Thymus (tissue), 11 donors: Measurements from ENCODE around the gene SH3PXD2A. TPM values are rescaled to one million over a fixed set of nuclear protein-coding genes. Genes with fewer than 3 reads are reported as not detected.

Experiments
- DNase-seq, 9 donors: peaks; one replicate each; pipeline ENCODE4 v3.0.0-alpha.2; 2013; ENCODE audit warnings: low spot score in 9 of 9, low read depth in 6 of 9, missing footprints in 1 of 9
- H3K27ac ChIP-seq, 2 donors: one replicate each; pipeline ENCODE4 v1.5.1; 2013; ENCODE audit warnings: control low read depth in 1 of 2, low read depth in 1 of 2, low read length in 1 of 2, mild to moderate bottlenecking in 1 of 2, moderate library complexity in 1 of 2
- H3K27me3 ChIP-seq, 2 donors: one replicate each; pipeline ENCODE4 v1.5.1; 2013; ENCODE audit warnings: low read length in 1 of 2; ENCODE audit not compliant: control insufficient read depth in 2 of 2, insufficient read depth in 1 of 2
- H3K36me3 ChIP-seq, 2 donors: one replicate each; pipeline ENCODE4 v1.5.1; 2013; ENCODE audit warnings: low read length in 1 of 2, mild to moderate bottlenecking in 1 of 2, moderate library complexity in 1 of 2; ENCODE audit not compliant: control insufficient read depth in 2 of 2, insufficient read depth in 2 of 2
- H3K4me1 ChIP-seq, 2 donors: one replicate each; pipeline ENCODE4 v1.5.1; 2013; ENCODE audit warnings: low read length in 2 of 2; ENCODE audit not compliant: control insufficient read depth in 2 of 2, insufficient read depth in 2 of 2
- H3K4me3 ChIP-seq, 2 donors: one replicate each; pipeline ENCODE4 v1.5.1; 2013; ENCODE audit warnings: low read length in 2 of 2, control low read depth in 1 of 2, mild to moderate bottlenecking in 1 of 2
- H3K9me3 ChIP-seq, 2 donors: one replicate each; pipeline ENCODE4 v1.5.1; 2013; ENCODE audit warnings: low read length in 1 of 2, mild to moderate bottlenecking in 1 of 2; ENCODE audit not compliant: control insufficient read depth in 2 of 2, insufficient read depth in 1 of 2
- WGBS: extraction: QIAGEN DNeasy Blood & Tissue Kit; methylation state at CpG from one replicate; pipeline ENCODE4 v1.1.7; 2013; 5-methylcytosine and 5-hydroxymethylcytosine counted together
- polyA plus RNA-seq: library from polyadenylated mRNA; stranded (reverse); fragments of 200-250 nt; gene quantifications from one replicate; pipeline ENCODE4 v1.2.3, GENCODE V29; 2013
- total RNA-seq: library from RNA; stranded (reverse); fragments of 120-200 nt; gene quantifications from one replicate; pipeline ENCODE4 v1.2.4, GENCODE V29; 2013
- donor health status: healthy.

Gene SH3PXD2A
- total and polyA plus RNA-seq, 2 donors, result 3.8 to 9.5 TPM

DNA sequence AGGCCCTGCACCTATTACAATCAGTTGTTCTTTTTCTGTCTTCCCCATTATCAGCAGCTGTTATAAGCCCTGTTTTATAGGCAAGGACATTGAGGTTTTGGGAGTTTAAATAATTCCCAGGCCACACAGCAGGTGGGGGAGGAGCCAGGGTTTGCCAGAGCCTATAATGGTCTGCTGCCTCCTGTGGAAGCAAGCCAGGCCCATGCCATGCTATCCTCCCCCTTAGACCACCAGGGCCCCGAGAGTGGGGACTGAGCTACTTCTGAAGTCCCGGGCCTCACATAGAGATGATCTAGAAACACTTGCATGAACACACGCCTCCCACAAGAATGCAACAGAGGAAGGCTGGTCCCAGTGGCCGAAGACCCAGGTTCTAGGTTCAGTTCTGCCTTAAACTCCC is 141.7 kb downstream of the SH3PXD2A start:
- H3K4me1 ChIP-seq, result no peaks in the 10 kb centered on the region
- H3K36me3 ChIP-seq, result no peaks in the 10 kb centered on the region
- DNase-seq, result no peak
- 97% methylated on average over 4 of the region's 4 CpGs for WGBS
- H3K9me3 ChIP-seq, result no peaks in the 10 kb centered on the region
- no peak overlapping the region for H3K4me3 ChIP-seq
- no peak overlapping the region for H3K27ac ChIP-seq
- no peaks in the 10 kb centered on the region for H3K27me3 ChIP-seq

DNA sequence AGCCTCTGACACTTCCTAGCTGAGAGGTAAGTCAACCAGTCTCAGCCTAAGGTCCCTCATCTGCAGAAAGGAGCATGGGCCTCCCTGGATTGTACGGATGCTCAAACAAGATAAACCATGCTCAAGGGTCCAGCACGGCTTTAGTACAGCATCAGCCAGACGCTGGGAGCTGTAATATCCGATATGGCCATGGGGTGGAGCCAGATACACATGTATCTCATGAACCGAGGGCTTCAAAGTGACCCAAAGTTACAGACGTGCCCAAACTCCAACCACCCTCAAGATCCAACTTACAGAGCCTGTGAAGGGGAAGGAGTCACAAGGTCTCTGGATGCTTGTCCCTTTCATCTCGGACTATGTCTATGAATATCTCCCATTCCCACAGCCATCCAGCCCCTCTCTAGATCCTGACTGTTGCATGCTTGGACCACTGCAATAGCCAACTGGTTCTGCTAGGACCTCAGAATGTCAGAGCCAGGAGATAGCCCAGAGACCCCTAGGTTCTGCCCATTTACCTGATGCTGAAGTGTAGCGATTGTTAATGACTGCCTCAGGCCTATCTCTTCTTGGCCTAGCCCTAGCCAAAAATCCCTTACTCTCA is 142.4 kb downstream of the SH3PXD2A start:
- Histone ChIP-seq H3K27ac (no peak overlapping the region), H3K4me1 (no peaks in the 10 kb centered on the region), H3K9me3 (no peaks in the 10 kb centered on the region), H3K36me3 (no peaks in the 10 kb centered on the region), H3K27me3 (no peaks in the 10 kb centered on the region), H3K4me3 (no peak overlapping the region)
- WGBS, result 24% methylated on average over 8 of the region's 8 CpGs
- DNase-seq, result peak; percentile 29 to 82 (median 66)

DNA sequence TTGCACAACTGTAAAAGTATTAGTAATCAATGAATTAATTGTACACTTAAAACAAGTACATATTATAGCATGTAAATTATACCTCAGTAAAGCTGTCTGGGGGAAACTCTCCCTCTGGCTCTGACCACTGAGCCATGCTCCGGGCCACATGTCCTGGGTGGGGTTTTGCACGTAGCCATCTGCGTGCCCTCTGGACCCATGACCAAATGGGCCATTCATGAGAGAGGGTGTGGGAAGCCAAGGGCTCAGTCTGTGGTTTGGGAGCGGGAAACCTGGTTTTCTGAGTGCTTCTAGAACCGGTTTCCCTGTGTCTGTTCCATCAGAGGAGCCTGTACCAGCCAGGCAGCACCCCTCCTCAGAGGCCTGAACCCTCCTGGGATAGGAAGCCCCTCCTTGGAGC is 143.2 kb downstream of the SH3PXD2A start:
- H3K4me1 ChIP-seq, result no peaks in the 10 kb centered on the region
- no peaks in the 10 kb centered on the region for H3K9me3 ChIP-seq
- H3K27ac ChIP-seq, result no peak overlapping the region
- H3K27me3 ChIP-seq, result no peaks in the 10 kb centered on the region
- H3K36me3 ChIP-seq, result no peaks in the 10 kb centered on the region
- no peak overlapping the region for H3K4me3 ChIP-seq
- DNase-seq, result no peak
- 88% methylated on average over 5 of the region's 5 CpGs for WGBS

DNA sequence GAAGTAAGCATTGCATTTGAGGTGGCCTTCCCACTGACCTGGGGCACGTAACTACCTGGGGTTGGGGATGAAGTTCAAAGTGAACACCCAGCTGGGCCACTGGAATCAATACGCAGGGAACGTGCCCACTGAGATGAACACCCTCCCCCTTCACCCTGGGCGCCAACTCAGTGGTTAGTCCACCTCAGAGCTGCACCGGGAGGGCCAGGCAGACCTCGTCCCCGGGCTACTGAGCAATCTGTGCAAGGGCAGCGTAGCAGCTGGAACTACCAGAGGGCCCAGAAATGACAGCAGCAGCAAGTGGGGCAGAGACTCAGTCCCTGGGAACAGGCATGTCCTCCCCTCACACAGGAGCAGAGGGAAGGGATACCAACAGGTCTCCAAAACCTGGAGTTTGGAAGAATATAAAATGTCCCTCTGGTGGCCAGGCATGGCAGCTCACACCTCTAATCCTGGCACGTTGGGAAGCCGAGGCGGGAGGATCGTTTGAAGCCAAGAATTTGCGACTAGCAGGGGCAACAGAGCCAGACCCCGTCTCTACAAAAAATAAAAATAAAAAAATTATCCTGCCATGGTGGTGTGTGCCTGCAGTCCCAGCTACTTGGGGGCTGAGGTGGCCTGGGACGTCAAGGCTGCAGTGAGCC is 143.9 kb downstream of the SH3PXD2A start:
- WGBS, result 93% methylated on average over 15 of the region's 15 CpGs

DNA sequence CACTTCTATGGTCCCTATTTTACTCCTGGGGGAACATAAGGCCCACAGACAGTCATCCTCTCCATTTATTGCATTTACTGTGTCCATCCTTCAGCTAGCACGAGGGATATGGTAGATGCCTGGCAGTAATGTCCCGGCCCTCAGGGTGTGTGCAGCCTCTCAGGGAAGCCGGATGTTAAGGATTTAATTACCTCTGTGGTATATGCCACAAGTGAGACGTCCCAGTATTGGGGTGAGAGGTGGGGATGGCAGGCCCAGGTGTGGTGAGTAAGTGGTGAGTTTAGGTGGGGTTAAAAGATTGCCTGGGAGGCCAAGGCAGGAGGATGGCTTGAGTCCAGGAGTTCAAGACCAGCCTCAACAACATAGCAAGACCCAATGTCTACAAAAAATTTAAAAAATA is 144.9 kb downstream of the SH3PXD2A start:
- WGBS, result 90% methylated on average over 4 of the region's 4 CpGs
- no peak overlapping the region for H3K27ac ChIP-seq
- no peaks in the 10 kb centered on the region for H3K36me3 ChIP-seq

More for the DNA sequence above, 143.9 kb downstream of the SH3PXD2A start:
- Histone ChIP-seq H3K9me3 (no peaks in the 10 kb centered on the region), H3K27ac (no peak overlapping the region), H3K4me1 (no peaks in the 10 kb centered on the region), H3K4me3 (no peak overlapping the region), H3K27me3 (no peaks in the 10 kb centered on the region), H3K36me3 (no peaks in the 10 kb centered on the region)
- DNase-seq, result no peak

DNA sequence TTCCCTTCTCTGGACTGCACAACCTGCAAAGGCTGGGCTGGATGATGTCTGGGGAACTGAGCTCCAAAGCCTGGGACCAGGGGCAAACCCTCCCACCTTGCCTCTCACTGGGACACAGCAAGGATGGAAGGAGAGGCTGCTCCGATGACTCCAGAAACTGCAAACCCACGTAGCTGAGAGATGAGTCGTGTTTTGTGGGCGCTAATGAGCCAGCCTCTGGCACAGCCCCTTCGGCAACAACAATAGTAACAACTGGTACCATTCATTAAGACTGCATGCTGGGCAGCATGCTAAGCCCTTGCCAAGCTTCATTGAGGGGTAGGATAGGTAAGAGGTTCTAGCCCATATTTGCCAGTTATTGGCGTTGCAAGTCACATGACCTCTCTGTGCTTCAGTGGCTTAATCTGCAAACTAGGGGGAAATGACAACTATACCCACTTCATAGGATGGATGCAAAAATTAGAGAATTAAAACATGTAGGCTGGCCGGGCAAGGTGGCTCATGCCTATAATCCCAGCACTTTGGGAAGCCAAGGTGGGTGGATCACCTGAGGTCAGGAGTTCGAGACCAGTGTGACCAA is 145.9 kb downstream of the SH3PXD2A start:
- WGBS, result 87% methylated on average over 8 of the region's 8 CpGs
- no peaks in the 10 kb centered on the region for H3K27me3 ChIP-seq
- no peaks in the 10 kb centered on the region for H3K9me3 ChIP-seq
- no peak for DNase-seq
- H3K27ac ChIP-seq, result no peak overlapping the region
- H3K4me3 ChIP-seq, result no peak overlapping the region
- H3K4me1 ChIP-seq, result no peaks in the 10 kb centered on the region
- no peaks in the 10 kb centered on the region for H3K36me3 ChIP-seq

More for the DNA sequence above, 144.9 kb downstream of the SH3PXD2A start:
- H3K9me3 ChIP-seq, result no peaks in the 10 kb centered on the region
- DNase-seq, result no peak
- H3K4me3 ChIP-seq, result no peak overlapping the region
- no peaks in the 10 kb centered on the region for H3K27me3 ChIP-seq
- H3K4me1 ChIP-seq, result no peaks in the 10 kb centered on the region

DNA sequence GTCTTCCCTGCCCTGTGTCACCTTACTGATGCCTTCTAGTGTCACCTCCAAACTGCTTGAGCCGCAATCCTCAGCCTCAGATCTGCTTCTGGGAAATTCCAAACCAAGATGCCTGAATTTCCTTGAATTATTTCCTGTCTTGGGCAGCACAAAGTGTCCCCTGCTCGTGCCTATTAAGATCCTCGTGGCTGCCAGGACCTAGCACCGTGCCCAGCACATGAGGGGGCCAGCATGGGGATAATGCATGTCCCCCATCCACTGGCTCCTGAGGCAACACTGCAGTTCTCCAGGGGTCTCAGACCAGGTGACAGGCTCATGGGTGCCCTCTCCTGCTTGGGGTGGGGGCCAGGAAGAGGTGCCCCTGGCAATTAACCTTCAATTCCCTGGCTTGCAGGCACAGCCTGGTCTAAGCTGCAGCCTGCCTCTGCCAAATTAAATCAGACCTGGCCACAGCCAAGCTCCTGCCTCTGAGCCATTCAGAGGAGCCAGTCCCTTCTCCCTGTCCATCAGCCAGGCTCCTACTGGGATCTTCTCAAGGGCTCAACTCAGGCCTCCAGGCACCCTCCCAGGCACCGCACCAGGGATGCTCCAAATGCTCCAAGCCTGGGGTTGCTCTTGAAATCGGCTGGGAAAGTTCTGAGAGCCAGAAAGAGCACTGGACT is 146.6 kb downstream of the SH3PXD2A start:
- H3K27ac ChIP-seq, result no peak overlapping the region

DNA sequence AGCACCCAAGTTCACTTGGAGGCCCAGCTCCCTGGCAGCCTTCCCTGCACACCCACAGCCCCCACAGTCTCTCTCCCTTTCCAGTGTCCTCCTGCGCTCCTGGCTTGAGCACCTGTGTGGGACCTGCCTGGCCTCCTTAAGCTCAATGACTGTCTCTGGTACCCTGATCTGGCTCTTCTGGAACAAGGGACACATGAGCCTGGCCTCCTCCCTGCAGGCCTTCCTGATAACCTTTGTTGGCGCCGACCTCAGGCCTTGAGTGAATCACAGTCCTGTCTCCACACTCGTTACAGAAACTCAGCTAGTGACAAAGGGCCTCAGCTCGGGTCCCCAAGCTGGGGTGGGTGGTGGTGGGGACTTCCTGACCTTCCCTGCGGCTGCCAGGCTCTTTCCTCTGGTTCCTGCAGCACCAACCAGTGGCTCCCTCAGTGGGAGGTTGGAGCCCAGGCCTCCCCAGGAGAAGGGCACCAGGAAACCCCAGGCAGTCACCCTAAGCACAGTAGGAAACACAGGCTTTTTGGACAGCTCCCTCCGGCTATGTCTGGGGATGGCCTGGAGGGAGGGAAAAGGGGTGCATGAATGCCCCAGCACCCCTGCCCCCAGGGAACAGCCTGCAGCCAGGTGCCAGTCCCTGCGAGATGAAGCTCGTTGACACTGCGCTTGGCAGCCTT is 147.3 kb downstream of the SH3PXD2A start:
- Histone ChIP-seq H3K36me3 (no peaks in the 10 kb centered on the region), H3K9me3 (no peaks in the 10 kb centered on the region), H3K4me1 (no peaks in the 10 kb centered on the region), H3K27me3 (no peaks in the 10 kb centered on the region), H3K4me3 (no peak overlapping the region), H3K27ac (no peak overlapping the region)
- WGBS, result 86% methylated on average over 10 of the region's 10 CpGs
- DNase-seq, result no peak

More for the DNA sequence above, 146.6 kb downstream of the SH3PXD2A start:
- Histone ChIP-seq H3K4me3 (no peak overlapping the region), H3K9me3 (no peaks in the 10 kb centered on the region), H3K4me1 (no peaks in the 10 kb centered on the region), H3K36me3 (no peaks in the 10 kb centered on the region), H3K27me3 (no peaks in the 10 kb centered on the region)
- 92% methylated on average over 6 of the region's 6 CpGs for WGBS
- no peak for DNase-seq

DNA sequence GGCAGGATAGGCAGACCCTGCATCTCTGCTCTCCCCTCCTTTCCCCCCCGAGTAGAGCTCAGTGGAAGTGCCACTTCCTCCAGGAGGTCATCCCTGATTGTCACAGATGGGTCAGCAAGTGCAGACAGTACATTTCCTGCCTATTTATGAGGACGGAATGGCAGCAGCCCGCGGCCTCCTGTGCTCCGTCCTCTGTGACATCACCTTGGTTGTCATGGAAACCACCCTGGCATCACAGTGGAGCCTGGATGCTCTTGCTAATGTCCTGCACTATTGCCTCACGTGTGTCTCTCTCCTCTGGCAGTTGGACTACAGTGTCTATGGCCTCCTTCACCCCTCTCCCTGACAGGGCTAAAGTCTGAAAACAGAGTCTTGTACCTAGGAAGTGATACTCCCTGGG is 148.6 kb downstream of the SH3PXD2A start:
- Histone ChIP-seq H3K9me3 (no peaks in the 10 kb centered on the region), H3K36me3 (no peaks in the 10 kb centered on the region), H3K4me1 (no peaks in the 10 kb centered on the region), H3K4me3 (no peak overlapping the region), H3K27me3 (no peaks in the 10 kb centered on the region), H3K27ac (no peak overlapping the region)
- DNase-seq, result no peak
- 84% methylated on average over 6 of the region's 6 CpGs for WGBS
